GM19438 (cell line): ENCODE results near the gene TTYH3.
"Not testable (repeated sequence)": the region's sequence is repeated elsewhere in the genome, so short reads cannot be mapped to it uniquely, and the experiment has no call there.

Experiments used
- ATAC-seq: cut with Tn5 transposase; IDR thresholded peaks from one replicate; pipeline ENCODE4 v1.9.1; 2021; ENCODE audit warnings: low read depth; ENCODE audit not compliant: unreplicated experiment

TTYH3 gene

GRCh38 chr7:2661602-2662272 is 30.0 kb downstream of the TTYH3 start:
- ATAC-seq, result no peak

GRCh38 chr7:2662273-2663120 is 30.7 kb downstream of the TTYH3 start:
- ATAC-seq, result no peak

- ATAC-seq, result no peak
Observed at GRCh38 chr7:2663121-2663886, 31.5 kb downstream of the TTYH3 start.

- ATAC-seq, result no peak
Observed at GRCh38 chr7:2663960-2664359, 32.2 kb downstream of the TTYH3 start.

GRCh38 chr7:2665359-2665791 is 33.6 kb downstream of the TTYH3 start:
- ATAC-seq, result no peak

- no peak for ATAC-seq
Observed at GRCh38 chr7:2666155-2666554, 34.4 kb downstream of the TTYH3 start.

GRCh38 chr7:2666588-2667250 is 34.9 kb downstream of the TTYH3 start:
- ATAC-seq, result no peak

- ATAC-seq, result no peak
Observed at GRCh38 chr7:2667843-2668242, 36.1 kb downstream of the TTYH3 start.

- no peak for ATAC-seq
Observed at GRCh38 chr7:2668401-2668800, 36.6 kb downstream of the TTYH3 start.

- ATAC-seq, result no peak
Observed at GRCh38 chr7:2670171-2670570, 38.4 kb downstream of the TTYH3 start.

- ATAC-seq, result no peak
Observed at GRCh38 chr7:2670720-2671391, 39.1 kb downstream of the TTYH3 start.

GRCh38 chr7:2673214-2673613 is 41.4 kb downstream of the TTYH3 start:
- ATAC-seq, result not testable (repeated sequence)

- no peak for ATAC-seq
Observed at GRCh38 chr7:2673934-2674333, 42.1 kb downstream of the TTYH3 start.

GRCh38 chr7:2675256-2675764 is 43.5 kb downstream of the TTYH3 start:
- ATAC-seq, result no peak

GRCh38 chr7:2676576-2676975 is 44.8 kb downstream of the TTYH3 start:
- ATAC-seq, result not testable (repeated sequence)

GRCh38 chr7:2678454-2678853 is 46.7 kb downstream of the TTYH3 start:
- ATAC-seq, result not testable (repeated sequence)

- not testable (repeated sequence) for ATAC-seq
Observed at GRCh38 chr7:2679135-2680127, 47.6 kb downstream of the TTYH3 start.

GRCh38 chr7:2680256-2680655 is 48.5 kb downstream of the TTYH3 start:
- ATAC-seq, result no peak
